IPS-20b (cell line): Measurements from ENCODE around the gene FBXW11.
"Not testable (repeated sequence)": the region's sequence is repeated elsewhere in the genome, so short reads cannot be mapped to it uniquely, and the experiment has no call there.

ENCODE experiments used
- H3K27ac ChIP-seq: one replicate; pipeline ENCODE4 v1.5.1; 2013; ENCODE audit warnings: low read length
- H3K27me3 ChIP-seq: 2 replicates; pipeline ENCODE4 v1.6.1; 2013; ENCODE audit warnings: mild to moderate bottlenecking, low read length, inconsistent platforms; ENCODE audit not compliant: insufficient read depth
- H3K36me3 ChIP-seq: 2 replicates; pipeline ENCODE4 v1.6.1; 2013; ENCODE audit warnings: low read depth, mild to moderate bottlenecking, inconsistent platforms, low read length, moderate library complexity; ENCODE audit not compliant: insufficient read depth
- H3K4me1 ChIP-seq: 2 replicates; pipeline ENCODE4 v1.6.1; 2013; ENCODE audit warnings: mild to moderate bottlenecking, control low read depth, inconsistent platforms, low read length, moderate library complexity; ENCODE audit not compliant: insufficient read depth
- H3K4me3 ChIP-seq: 2 replicates; pipeline ENCODE4 v1.5.1; 2013; ENCODE audit warnings: mild to moderate bottlenecking, low read length, inconsistent platforms
- H3K9ac ChIP-seq: 2 replicates; pipeline ENCODE4 v1.6.1; 2013; ENCODE audit warnings: low read depth, mild to moderate bottlenecking, inconsistent platforms, low read length, moderate library complexity
- H3K9me3 ChIP-seq: 2 replicates; pipeline ENCODE4 v1.6.1; 2013; ENCODE audit warnings: mild to moderate bottlenecking, low read depth, low read length, inconsistent platforms; ENCODE audit not compliant: insufficient read depth

Gene FBXW11

DNA sequence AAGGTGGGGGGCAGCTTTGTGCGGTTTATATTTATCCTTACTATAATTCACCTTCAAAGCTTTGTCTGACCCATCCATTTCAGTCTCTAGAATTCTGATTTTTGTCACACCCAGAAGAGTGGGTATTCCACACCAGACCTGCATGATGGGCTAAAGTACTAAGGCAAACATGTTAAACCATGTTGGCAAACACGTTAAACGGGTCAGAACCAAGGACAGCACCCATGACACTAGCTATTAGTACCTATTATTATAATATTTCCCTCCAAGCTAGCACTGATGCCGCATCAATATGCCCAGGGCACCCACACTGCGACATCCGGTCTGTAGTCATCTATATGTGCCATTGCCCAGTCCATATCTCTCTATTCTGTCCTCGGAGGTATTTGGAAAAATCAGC, 104.7 kb downstream of the FBXW11 start:
- Histone ChIP-seq H3K36me3 (peaks cover 30% of the 10 kb centered on the region), H3K4me1 (peaks cover 17% of the 10 kb centered on the region), H3K27me3 (no peaks in the 10 kb centered on the region), H3K4me3 (no peak overlapping the region), H3K27ac (no peak overlapping the region), H3K9me3 (no peaks in the 10 kb centered on the region), H3K9ac (no peak overlapping the region)

DNA sequence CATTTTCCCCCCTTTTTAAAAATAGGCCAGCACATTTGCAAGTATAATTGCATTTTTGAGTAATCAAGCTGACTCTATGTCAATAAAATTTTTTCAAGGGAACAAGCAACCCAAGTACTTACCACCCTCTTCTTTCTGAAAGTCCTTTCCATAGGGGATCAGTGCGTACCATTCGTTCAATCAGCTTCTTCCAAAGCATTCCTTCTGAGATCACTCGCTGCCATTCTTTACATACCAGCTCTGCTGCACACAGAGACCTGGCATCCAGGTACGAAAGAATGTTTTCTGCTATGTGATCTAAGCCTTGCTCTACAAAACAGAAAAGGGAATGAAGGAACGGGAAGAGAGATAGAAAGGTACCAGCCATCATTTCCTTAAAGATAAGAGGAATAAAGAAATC, 106.6 kb downstream of the FBXW11 start:
- Histone ChIP-seq H3K9ac (no peak overlapping the region), H3K36me3 (peaks cover 50% of the 10 kb centered on the region)

DNA sequence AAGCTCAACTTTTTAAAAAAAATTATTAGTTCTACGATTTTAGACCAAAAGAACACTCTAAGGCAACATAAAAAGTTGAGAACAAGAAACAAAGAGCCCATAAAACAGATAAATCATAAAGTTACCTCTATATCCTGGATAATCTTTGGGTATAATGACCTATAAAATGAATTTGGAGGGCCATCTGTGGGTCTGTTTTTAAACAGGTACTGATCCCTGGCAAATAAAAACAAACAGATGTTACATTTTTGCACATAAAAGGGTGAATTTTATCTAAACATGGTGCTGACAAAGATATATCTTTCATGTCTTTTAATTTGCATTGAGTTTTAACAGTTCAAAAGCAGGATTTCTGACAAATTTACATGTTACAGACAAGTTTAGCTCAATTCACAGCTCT, 107.6 kb downstream of the FBXW11 start:
- H3K27ac ChIP-seq = no peak overlapping the region
- H3K9ac ChIP-seq = no peak overlapping the region
- peaks cover 4% of the 10 kb centered on the region; the same call in 1 of the 2 replicates for H3K4me1 ChIP-seq
- H3K27me3 ChIP-seq = no peaks in the 10 kb centered on the region
- H3K9me3 ChIP-seq = no peaks in the 10 kb centered on the region
- H3K4me3 ChIP-seq = no peak overlapping the region
- peaks cover 53% of the 10 kb centered on the region for H3K36me3 ChIP-seq

More for the DNA sequence above, 106.6 kb downstream of the FBXW11 start:
- H3K4me1 ChIP-seq = peaks cover 4% of the 10 kb centered on the region; the same call in 1 of the 2 replicates
- H3K9me3 ChIP-seq = no peaks in the 10 kb centered on the region
- H3K4me3 ChIP-seq = no peak overlapping the region
- no peaks in the 10 kb centered on the region for H3K27me3 ChIP-seq
- H3K27ac ChIP-seq = no peak overlapping the region

DNA sequence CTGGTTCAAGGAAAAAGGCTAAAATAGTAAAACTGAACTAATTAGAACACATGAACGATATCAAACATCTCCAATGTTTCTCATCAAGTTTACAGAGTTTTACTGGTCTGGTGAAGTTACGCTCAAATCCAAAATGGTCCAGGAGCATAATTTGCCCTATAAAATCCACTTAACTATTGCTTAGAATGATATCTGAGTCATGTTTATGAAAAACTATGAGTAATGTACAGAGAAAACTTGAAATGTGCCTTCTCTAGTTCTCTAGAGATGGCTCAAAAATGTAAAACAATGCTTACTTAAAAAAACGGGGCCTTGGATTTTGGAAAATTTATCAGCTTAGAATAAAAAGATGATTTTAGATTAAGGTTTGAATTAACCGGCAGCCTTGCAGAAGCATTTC, 108.1 kb downstream of the FBXW11 start:
- H3K9me3 ChIP-seq = no peaks in the 10 kb centered on the region

DNA sequence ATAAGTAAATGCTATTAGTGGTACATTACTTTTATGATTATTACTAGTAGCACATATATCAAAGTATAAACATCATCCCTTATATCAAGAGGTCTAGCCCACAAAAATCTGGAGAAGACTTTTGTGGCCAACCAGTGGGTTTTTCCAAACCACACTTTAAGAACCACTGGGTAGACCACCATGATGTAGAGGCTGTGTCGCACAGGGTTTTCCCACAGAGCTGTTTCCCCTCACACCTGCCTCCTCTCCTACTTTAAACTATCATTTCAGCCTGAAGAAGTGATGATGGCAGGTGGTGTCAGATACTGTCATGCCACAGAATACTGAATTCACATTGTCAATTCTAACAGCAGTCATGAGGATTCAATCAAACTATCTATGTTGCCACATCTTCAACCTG, 109.2 kb downstream of the FBXW11 start:
- H3K36me3 ChIP-seq = peaks cover 57% of the 10 kb centered on the region
- no peaks in the 10 kb centered on the region for H3K27me3 ChIP-seq
- no peak overlapping the region for H3K9ac ChIP-seq
- no peak overlapping the region for H3K27ac ChIP-seq
- H3K4me1 ChIP-seq = peaks cover 4% of the 10 kb centered on the region; the same call in 1 of the 2 replicates
- H3K9me3 ChIP-seq = no peaks in the 10 kb centered on the region
- no peak overlapping the region for H3K4me3 ChIP-seq

More for the DNA sequence above, 108.1 kb downstream of the FBXW11 start:
- H3K9ac ChIP-seq = no peak overlapping the region
- H3K4me3 ChIP-seq = no peak overlapping the region
- H3K36me3 ChIP-seq = peaks cover 56% of the 10 kb centered on the region
- peaks cover 4% of the 10 kb centered on the region; the same call in 1 of the 2 replicates for H3K4me1 ChIP-seq
- H3K27me3 ChIP-seq = no peaks in the 10 kb centered on the region
- H3K27ac ChIP-seq = no peak overlapping the region

DNA sequence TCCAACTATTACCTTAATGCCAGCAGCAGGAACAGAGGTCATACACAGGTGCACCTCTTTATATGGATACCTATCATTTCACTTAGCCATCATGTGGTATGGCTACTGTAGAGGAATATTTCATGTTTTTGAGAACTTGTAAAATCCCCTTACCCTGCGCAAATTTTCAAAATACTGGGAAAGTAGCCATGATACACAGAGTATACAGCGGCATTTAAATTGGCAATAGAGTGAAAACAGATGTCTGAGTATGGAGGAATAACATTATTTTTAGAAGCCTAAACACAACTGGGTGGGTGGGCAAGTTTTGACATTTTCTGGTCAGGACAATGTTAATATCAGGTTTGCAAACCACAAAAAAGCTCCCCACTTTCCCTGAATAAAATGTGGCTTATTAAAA, 111.4 kb downstream of the FBXW11 start:
- no peaks in the 10 kb centered on the region for H3K4me1 ChIP-seq
- H3K9ac ChIP-seq = no peak overlapping the region
- H3K27me3 ChIP-seq = no peaks in the 10 kb centered on the region

DNA sequence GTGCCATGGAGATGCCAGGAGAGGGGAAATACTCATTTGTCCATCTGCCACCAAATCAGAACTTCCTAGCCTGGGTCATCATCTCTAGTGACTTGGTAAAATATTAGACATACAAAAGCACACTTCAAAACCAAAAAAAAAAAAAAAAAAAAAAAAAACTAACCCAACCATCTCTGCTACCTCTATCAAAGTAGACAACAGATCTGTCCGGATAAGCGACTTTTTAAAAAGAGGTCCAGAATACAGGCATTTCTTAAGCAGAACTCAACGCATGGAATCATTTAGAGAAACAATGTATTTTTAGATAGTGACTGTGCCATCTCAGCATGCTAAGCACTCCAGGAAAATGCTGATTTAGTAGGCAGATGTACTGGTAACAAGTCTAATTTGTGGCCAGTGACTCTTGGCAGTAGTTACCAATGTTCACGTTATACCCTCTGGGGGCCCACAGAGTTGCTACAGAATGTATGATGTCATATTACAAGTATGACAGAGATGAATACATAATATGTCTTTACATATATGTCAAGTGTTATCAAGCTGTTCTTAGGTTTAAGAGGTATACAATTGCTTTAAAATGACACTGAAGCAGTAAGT, 113.0 kb downstream of the FBXW11 start:
- no peak overlapping the region for H3K4me3 ChIP-seq
- H3K27ac ChIP-seq = no peak overlapping the region
- peaks cover 75% of the 10 kb centered on the region for H3K36me3 ChIP-seq
- no peak overlapping the region for H3K9ac ChIP-seq
- no peaks in the 10 kb centered on the region for H3K9me3 ChIP-seq
- H3K4me1 ChIP-seq = no peaks in the 10 kb centered on the region
- no peaks in the 10 kb centered on the region for H3K27me3 ChIP-seq

More for the DNA sequence above, 111.4 kb downstream of the FBXW11 start:
- H3K4me3 ChIP-seq = no peak overlapping the region
- H3K9me3 ChIP-seq = no peaks in the 10 kb centered on the region
- H3K27ac ChIP-seq = no peak overlapping the region
- H3K36me3 ChIP-seq = peaks cover 79% of the 10 kb centered on the region

DNA sequence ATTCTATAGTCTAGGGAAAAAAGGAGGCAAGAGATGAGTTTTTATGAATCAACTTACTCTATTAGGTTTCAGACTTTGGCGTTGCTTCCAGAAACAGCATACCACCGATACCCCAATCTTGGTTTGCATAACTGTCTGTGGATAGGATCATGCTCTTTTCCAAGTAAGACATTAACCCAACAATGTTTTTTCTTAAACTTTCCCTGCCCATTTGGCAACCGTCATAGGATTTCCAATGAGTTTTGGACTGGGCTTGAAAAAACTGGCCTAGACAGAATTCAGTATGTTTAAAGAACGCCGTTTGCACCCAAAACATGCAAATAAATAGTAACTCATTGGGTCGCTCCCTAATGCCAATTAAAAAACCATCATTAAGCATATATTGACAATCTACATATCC, 114.8 kb downstream of the FBXW11 start:
- no peak overlapping the region for H3K27ac ChIP-seq
- H3K9ac ChIP-seq = no peak overlapping the region
- no peak overlapping the region for H3K4me3 ChIP-seq
- H3K27me3 ChIP-seq = no peaks in the 10 kb centered on the region
- no peaks in the 10 kb centered on the region for H3K4me1 ChIP-seq
- H3K9me3 ChIP-seq = no peaks in the 10 kb centered on the region
- peaks cover 68% of the 10 kb centered on the region for H3K36me3 ChIP-seq

DNA sequence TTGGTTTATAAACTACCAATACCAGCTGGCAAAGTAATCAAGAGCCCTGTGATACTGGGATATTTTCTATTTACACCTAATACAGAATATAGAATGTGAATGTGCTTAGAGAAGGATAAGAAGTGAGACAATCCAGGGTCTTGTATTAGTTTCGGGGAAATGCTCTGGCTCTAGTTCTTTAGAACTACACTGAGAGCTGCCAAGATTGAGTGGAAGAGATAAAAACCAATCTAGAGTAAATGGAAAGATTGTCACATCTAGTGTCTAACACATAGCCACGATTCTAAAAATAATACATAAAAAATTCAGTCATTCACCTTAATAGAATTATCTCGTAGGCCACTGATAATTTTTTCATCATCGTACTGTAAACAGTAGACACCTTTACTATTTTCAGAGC, 115.3 kb downstream of the FBXW11 start:
- Histone ChIP-seq H3K9ac (no peak overlapping the region), H3K4me1 (no peaks in the 10 kb centered on the region), H3K27ac (no peak overlapping the region), H3K9me3 (no peaks in the 10 kb centered on the region), H3K36me3 (peaks cover 64% of the 10 kb centered on the region), H3K4me3 (no peak overlapping the region), H3K27me3 (no peaks in the 10 kb centered on the region)

DNA sequence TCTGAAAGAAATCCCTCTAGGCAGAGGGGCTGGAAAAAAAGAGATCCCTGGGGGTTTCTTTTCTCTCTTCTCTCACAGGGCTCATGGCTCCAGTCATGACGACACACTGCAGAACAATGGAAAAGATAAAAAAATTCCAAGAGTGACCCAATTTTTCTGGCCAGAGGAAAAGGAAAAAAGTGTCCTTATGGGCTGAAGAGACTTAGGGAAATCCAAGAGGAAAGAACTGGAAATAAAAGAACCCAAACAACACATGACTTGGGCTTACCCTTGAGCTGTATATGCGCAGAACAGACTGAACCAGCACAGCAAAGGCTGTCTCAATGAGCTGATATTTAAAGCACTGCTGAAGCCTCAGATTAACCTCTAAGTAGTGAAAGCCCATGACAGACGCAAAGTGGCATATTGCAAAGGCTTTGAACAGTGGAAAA, 118.4 kb downstream of the FBXW11 start:
- peaks cover 68% of the 10 kb centered on the region for H3K36me3 ChIP-seq
- H3K4me3 ChIP-seq = no peak overlapping the region
- H3K27me3 ChIP-seq = no peaks in the 10 kb centered on the region
- H3K4me1 ChIP-seq = no peaks in the 10 kb centered on the region
- no peaks in the 10 kb centered on the region for H3K9me3 ChIP-seq
- no peak overlapping the region for H3K9ac ChIP-seq
- no peak overlapping the region for H3K27ac ChIP-seq

DNA sequence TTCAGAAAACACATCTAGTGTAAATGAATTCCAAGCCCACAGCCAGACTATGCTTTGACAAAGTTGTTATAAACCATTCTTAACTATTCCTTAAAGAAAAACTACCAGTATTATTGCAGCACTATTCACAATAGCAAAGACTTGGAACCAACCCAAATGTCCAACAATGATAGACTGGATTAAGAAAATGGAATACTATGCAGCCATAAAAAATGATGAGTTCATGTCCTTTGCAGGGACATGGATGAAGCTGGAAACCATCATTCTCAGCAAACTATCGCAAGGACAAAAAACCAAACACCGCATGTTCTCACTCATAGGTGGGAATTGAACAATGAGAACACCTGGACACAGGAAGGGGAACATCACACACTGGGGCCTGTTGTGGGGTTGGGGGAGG, 120.4 kb downstream of the FBXW11 start:
- H3K4me3 ChIP-seq, H3K9me3 ChIP-seq, H3K4me1 ChIP-seq, H3K27me3 ChIP-seq, H3K27ac ChIP-seq, H3K9ac ChIP-seq: not testable (repeated sequence)
- H3K36me3 ChIP-seq = peaks cover 62% of the 10 kb centered on the region

DNA sequence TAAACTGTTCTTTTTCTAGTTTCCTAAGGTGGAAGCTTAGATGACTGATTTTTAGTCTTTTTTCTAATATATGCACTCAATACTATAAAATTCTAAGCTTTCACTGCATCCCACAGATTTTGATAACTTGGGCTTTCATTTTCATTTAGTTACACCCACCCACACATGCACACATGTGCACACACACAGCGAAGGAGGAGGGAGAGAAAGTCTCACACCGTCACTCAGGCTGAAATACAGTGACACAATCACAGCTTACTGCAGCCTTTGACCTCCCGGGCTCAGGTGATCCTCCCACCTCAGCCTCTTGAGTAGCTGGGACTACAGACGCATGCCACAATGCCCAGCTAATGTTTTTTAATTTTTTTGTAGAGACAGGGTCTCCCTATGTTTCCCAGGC, 124.3 kb downstream of the FBXW11 start:
- Histone ChIP-seq H3K4me1 (no peaks in the 10 kb centered on the region), H3K9me3 (no peaks in the 10 kb centered on the region), H3K27me3 (no peaks in the 10 kb centered on the region), H3K36me3 (peaks cover 69% of the 10 kb centered on the region), H3K4me3 (no peak overlapping the region), H3K27ac (no peak overlapping the region), H3K9ac (no peak overlapping the region)
